ENCODE results near the gene TSPAN5. TPM values are rescaled to one million over a fixed set of nuclear protein-coding genes. Genes with fewer than 3 reads are reported as not detected.
"Not testable (repeated sequence)": the region's sequence is repeated elsewhere in the genome, so short reads cannot be mapped to it uniquely, and the experiment has no call there.

TSPAN5 gene
- 10 to 100 TPM in 3 of 5 donors, 1 to 10 TPM in 2; 7.5 to 90.2 (median 18.1) TPM for total RNA-seq
- polyA plus RNA-seq: 1 to 10 TPM; 1.6 to 5.3 (median 2.9) TPM
- long read RNA-seq, donor 1, full-length matches to known transcripts: 2 of 2 reads
- long read RNA-seq, donor 1, partial matches to known transcripts: 0 of 2 reads
- long read RNA-seq, donor 1, other reads (novel, unspliced or antisense): 0 of 2 reads
- long read RNA-seq, donor 2, transcript TSPAN5-201 (8 exons, 3,365 nt): major isoform, 5 of 8 reads
- long read RNA-seq, donor 2, partial matches to known transcripts: 0 of 8 reads
- long read RNA-seq, donor 2, other reads (novel, unspliced or antisense): 0 of 8 reads
- long read RNA-seq, donor 3, partial matches to known transcripts: 0 of 2 reads
- long read RNA-seq, donor 3, other reads (novel, unspliced or antisense): 0 of 2 reads
- long read RNA-seq, donor 4: 0 reads
- long read RNA-seq, donor 5, full-length matches to known transcripts: 5 of 12 reads
- long read RNA-seq, donor 5, partial matches to known transcripts: 7 of 12 reads
- long read RNA-seq, donor 5, other reads (novel, unspliced or antisense): 0 of 12 reads
- long read RNA-seq, donor 6, full-length matches to known transcripts: 12 of 24 reads
- long read RNA-seq, donor 6, partial matches to known transcripts: 12 of 24 reads
- long read RNA-seq, donor 6, other reads (novel, unspliced or antisense): 0 of 24 reads
- long read RNA-seq, donor 7, full-length matches to known transcripts: 8 of 8 reads
- long read RNA-seq, donor 7, partial matches to known transcripts: 0 of 8 reads
- long read RNA-seq, donor 7, other reads (novel, unspliced or antisense): 0 of 8 reads
- long read RNA-seq, donor 8, transcript TSPAN5-201 (8 exons, 3,365 nt): major isoform, 5 of 6 reads
- long read RNA-seq, donor 8, partial matches to known transcripts: 0 of 6 reads
- long read RNA-seq, donor 8, other reads (novel, unspliced or antisense): 0 of 6 reads
- long read RNA-seq, donor 9, partial matches to known transcripts: 7 of 13 reads
- long read RNA-seq, donor 9, other reads (novel, unspliced or antisense): 0 of 13 reads
- long read RNA-seq, donor 10, partial matches to known transcripts: 0 of 1 reads
- long read RNA-seq, donor 10, other reads (novel, unspliced or antisense): 0 of 1 reads

DNA sequence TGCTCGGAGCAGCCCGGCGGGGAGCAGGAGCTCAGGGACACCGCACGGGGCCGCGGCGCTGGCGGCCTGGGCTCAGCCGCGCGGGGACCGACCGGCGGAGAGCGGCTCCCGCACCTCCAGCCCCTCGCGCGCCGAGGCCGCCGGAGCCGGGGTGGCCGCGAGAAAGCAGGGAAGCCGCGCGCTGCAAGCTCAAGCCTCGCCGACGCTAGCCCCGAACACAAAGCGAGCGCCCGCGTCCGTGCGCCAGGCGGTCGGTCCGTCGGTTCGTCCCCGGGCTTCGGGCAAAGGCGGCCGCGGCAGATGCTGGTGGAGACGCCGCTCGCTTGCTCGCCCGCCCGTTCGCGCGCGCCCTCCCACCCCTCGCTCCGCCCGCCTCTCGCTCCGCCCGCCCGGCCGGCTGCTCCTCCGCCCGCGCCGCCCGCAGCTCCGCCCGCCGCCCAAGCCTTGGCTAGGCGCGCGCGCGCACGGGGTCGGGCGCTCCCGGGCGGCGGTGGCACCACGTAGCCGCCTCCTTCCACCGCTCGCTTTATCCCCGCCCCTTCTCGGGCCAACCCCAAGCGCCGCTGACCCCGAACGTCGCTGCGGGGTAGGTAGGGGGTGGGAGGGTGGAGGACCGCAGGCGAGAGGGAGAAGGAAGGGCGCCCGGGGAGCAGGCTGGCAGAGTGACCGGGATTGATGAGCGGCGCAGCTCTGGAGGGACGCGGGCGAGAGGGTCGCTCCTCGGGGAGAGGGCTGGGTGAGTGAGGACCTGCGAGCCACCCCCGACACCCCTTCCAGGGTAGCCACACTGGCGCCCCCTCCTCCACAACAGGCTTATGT is at the start of gene TSPAN5:
TSPAN5 (minus strand) TSS at position 325 of the 819 bp plus-strand sequence.
- 0 to 1% (median 1%) methylated on average over 11 to 111 of the region's 113 CpGs for WGBS, 5 donors

GRCh38 chr4:98706935-98707334 is 48.5 kb upstream of the TSPAN5 start:
- Histone ChIP-seq H3K36me3 (no peaks in the 10 kb centered on the region), H3K4me1 (no peaks in the 10 kb centered on the region), H3K27ac (peak overlapping the region in 1 of 5 donors; percentile 11), H3K9me3 (peaks cover 0 to 14% (median 12%) of the 10 kb centered on the region in 4 donors), H3K27me3 (no peaks in the 10 kb centered on the region), H3K4me3 (no peak overlapping the region)
- WGBS, 5 donors: 40 to 88% (median 79%) methylated on average over 1 of the region's 1 CpG
- no peak for DNase-seq
- intact Hi-C loops (cut with DNase I; ENCODE audit: low total_unique reads): no loop called here
- no peak for TF ChIP-seq EP300 (IDR thresholded peaks at IDR 0.05)
- TF ChIP-seq, protein P1, sequence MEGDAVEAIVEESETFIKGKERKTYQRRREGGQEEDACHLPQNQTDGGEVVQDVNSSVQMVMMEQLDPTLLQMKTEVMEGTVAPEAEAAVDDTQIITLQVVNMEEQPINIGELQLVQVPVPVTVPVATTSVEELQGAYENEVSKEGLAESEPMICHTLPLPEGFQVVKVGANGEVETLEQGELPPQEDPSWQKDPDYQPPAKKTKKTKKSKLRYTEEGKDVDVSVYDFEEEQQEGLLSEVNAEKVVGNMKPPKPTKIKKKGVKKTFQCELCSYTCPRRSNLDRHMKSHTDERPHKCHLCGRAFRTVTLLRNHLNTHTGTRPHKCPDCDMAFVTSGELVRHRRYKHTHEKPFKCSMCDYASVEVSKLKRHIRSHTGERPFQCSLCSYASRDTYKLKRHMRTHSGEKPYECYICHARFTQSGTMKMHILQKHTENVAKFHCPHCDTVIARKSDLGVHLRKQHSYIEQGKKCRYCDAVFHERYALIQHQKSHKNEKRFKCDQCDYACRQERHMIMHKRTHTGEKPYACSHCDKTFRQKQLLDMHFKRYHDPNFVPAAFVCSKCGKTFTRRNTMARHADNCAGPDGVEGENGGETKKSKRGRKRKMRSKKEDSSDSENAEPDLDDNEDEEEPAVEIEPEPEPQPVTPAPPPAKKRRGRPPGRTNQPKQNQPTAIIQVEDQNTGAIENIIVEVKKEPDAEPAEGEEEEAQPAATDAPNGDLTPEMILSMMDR (IDR thresholded peaks at IDR 0.05): no peak
- TF ChIP-seq POLR2AphosphoS5 (IDR thresholded peaks at IDR 0.05): no peak
- TF ChIP-seq POLR2A (IDR thresholded peaks at IDR 0.05): no peak

More for the DNA sequence above, at the start of gene TSPAN5:
- Histone ChIP-seq H3K4me1 (peaks cover 19 to 76% (median 54%) of the 10 kb centered on the region in 4 donors), H3K4me3 (peak within 1 kb of the TSS; percentile 70 to 94 (median 78)), H3K27me3 (peaks cover 0 to 10% (median 0%) of the 10 kb centered on the region in 3 donors), H3K36me3 (no peaks in the 10 kb centered on the region), H3K27ac (peak within 1 kb of the TSS; percentile 75 to 88 (median 80)), H3K9me3 (no peaks in the 10 kb centered on the region)
- peak; percentile 81 to 96 for DNase-seq
- no peak for TF ChIP-seq EP300 (IDR thresholded peaks at IDR 0.05)
- no peak for TF ChIP-seq POLR2A (IDR thresholded peaks at IDR 0.05)
- peak in 1 of 3 donors; percentile 32 for TF ChIP-seq POLR2AphosphoS5 (IDR thresholded peaks at IDR 0.05)
- intact Hi-C loops (cut with DNase I; ENCODE audit: low total_unique reads): no loop called here

DNA sequence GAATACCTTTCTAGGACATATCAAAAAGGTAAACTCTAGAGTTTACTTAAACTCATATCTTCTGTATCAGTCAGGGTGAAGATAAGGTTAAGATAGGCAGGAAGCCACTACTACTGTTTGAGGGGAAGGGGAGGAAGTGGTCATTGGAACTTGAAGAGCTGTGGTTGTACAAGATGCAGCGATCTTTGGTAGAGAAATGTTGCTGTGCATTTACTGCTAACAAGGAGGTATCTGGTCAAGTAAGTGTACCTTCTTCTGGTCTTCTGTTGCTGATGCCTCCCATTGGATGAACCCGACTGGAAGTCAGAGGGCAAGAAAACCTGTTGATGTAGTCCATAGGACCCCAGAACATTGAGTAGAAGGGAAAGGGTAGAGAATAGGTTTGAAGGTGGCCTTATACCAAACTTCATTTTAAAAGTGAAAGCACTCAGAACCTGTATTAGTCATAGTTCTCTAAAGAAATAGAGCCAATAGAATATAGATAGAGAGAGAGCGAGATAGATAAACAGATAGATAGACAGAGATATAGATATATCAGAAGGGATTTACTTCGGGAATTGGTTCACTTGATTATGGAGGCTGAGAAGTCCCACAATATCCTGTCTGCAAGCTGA is 47.9 kb upstream of the TSPAN5 start:
- TF ChIP-seq, protein P1 (IDR thresholded peaks at IDR 0.05): no peak
- no peak for TF ChIP-seq POLR2AphosphoS5 (IDR thresholded peaks at IDR 0.05)
- no peak for TF ChIP-seq EP300 (IDR thresholded peaks at IDR 0.05)
- TF ChIP-seq POLR2A (IDR thresholded peaks at IDR 0.05): no peak
- WGBS, 5 donors: 75 to 84% (median 81%) methylated on average over 4 of the region's 4 CpGs
- Histone ChIP-seq H3K4me1 (no peaks in the 10 kb centered on the region), H3K27ac (peak overlapping the region in 1 of 5 donors; percentile 11), H3K4me3 (no peak overlapping the region), H3K27me3 (no peaks in the 10 kb centered on the region), H3K9me3 (peaks cover 0 to 14% (median 12%) of the 10 kb centered on the region in 4 donors), H3K36me3 (no peaks in the 10 kb centered on the region)
- peak in 1 of 2 donors; percentile 40 for DNase-seq
- intact Hi-C loops (cut with DNase I; ENCODE audit: low total_unique reads): no loop called here

DNA sequence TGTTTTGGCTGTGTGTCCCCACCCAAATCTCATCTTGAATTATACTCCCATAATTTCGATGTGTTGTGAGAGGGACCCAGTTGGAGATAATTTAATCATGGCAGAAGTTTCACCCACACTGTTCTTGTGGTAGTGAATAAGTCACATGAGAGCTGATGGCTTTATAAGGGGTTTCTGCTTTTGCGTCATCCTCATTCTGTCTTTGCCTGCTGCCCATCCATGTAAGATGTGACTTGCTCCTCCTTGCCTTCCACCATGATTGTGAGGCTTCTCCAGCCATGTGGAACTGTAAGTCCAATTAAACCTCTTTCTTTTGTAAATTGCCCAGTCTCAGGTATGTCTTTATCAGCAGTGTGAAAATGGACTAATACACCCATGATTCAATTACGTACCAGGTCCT is 47.2 kb upstream of the TSPAN5 start:
- H3K36me3 ChIP-seq; H3K27me3 ChIP-seq; H3K4me3 ChIP-seq; H3K4me1 ChIP-seq; H3K27ac ChIP-seq; DNase-seq; intact Hi-C loops (cut with DNase I; ENCODE audit: low total_unique reads): not testable (repeated sequence)
- WGBS, 5 donors: 88 to 94% (median 91%) methylated on average over 3 of the region's 3 CpGs
- H3K9me3 ChIP-seq: peaks cover 0 to 14% (median 12%) of the 10 kb centered on the region in 4 donors

All from stomach (tissue), 19 donors.